Gastrocnemius medialis (tissue), 4 donors: ENCODE measurements around the gene TEX48. TPM values are rescaled to one million over a fixed set of nuclear protein-coding genes. Genes with fewer than 3 reads are reported as not detected.

Source experiments
- ATAC-seq, 2 donors: fragments of 150-250 bp; one replicate each; pipeline ENCODE4 v1.9.1; 2016
- DNase-seq, 2 donors: peaks; one replicate each; pipeline ENCODE4 v3.0.0-alpha.2; 2019
- H3K27ac ChIP-seq, 4 donors: fragments of 200-600 bp; sonication (generic); 1 replicate in 1 of 4; 2 replicates in 3 of 4; pipeline ENCODE4 v1.5.1; 2016 to 2018; ENCODE audit warnings: mild to moderate bottlenecking in 2 of 4, moderate library complexity in 1 of 4
- H3K27me3 ChIP-seq, 3 donors: fragments of 200-600 bp; sonication (generic) in 2 of 3; 1 replicate in 1 of 3; 2 replicates in 2 of 3; pipeline versions ENCODE4 v1.5.1 to v1.6.0; 2016 to 2019; ENCODE audit warnings: mild to moderate bottlenecking in 1 of 3, moderate library complexity in 1 of 3
- H3K36me3 ChIP-seq, 2 donors: fragments of 200-600 bp; sonication (generic) in 1 of 2; one replicate each; pipeline ENCODE4 v1.5.1; 2017 to 2018
- H3K4me1 ChIP-seq, 2 donors: fragments of 200-600 bp; sonication (generic) in 1 of 2; one replicate each; pipeline ENCODE4 v1.5.1; 2016 to 2017; ENCODE audit warnings: mild to moderate bottlenecking in 2 of 2
- H3K4me3 ChIP-seq, 4 donors: fragments of 200-600 bp; sonication (generic) in 3 of 4; 1 replicate in 1 of 4; 2 replicates in 3 of 4; pipeline ENCODE4 v1.5.1; 2016 to 2019; ENCODE audit warnings: mild to moderate bottlenecking in 2 of 4
- H3K9me3 ChIP-seq, 3 donors: fragments of 200-600 bp; sonication (generic) in 2 of 3; 1 replicate in 1 of 3; 2 replicates in 2 of 3; pipeline ENCODE4 v1.5.1; 2016 to 2019
- CTCF ChIP-seq, 5 experiments: fragments of 450-650 bp in 3 of 5; fragments of 200-600 bp in 2 of 5; sonication (generic) in 2 of 5; IDR thresholded peaks in 4 of 5; conservative IDR thresholded peaks in 1 of 5; 1 replicate in 4 of 5; 2 replicates in 1 of 5; pipeline ENCODE4 v1.5.1; 2016 to 2019; ENCODE audit warnings: antibody characterized with exemption in 5 of 5, mild to moderate bottlenecking in 3 of 5, moderate library complexity in 3 of 5
- POLR2A ChIP-seq, 2 donors: fragments of 450-650 bp; IDR thresholded peaks; one replicate each; pipeline ENCODE4 v1.6.1; 2017; ENCODE audit warnings: antibody characterized with exemption in 2 of 2, mild to moderate bottlenecking in 2 of 2, moderate library complexity in 2 of 2
- in situ Hi-C, 4 donors: fragments of 200-750 bp; cut with MboI; loops; one replicate each; pipeline versions ENCODE4 v1.15.0 to v1.8.0; 2017; ENCODE audit warnings: low sequenced_read_pairs in 4 of 4
- intact Hi-C: fragments of 100-400 bp; cut with DNase I; formaldehyde crosslinking; loops from one replicate; pipeline ENCODE4 v1.15.1; 2023; ENCODE audit warnings: low total_unique reads
- total RNA-seq, 4 donors: library from RNA; depleted of rRNA; stranded (reverse); fragments of >200 nt; gene quantifications; one replicate each; pipeline versions ENCODE4 v1.1.0 to v1.2.3, GENCODE V29; 2016

The TEX48 gene
- total RNA-seq, 4 donors from 2014 or later: not detected

GRCh38 chr9:114693248-114693855 lies 11.4 kb upstream of the TEX48 start:
- in situ Hi-C loops: loop anchor here in 1 of 4 donors (25.0 kb wide), 1 partner anchor 819 kb away; no protein-coding TSS in a partner anchor
- DNase-seq (no peak), ATAC-seq (no peak)
- H3K36me3 ChIP-seq: no peaks in the 10 kb centered on the region
- no peaks in the 10 kb centered on the region for H3K9me3 ChIP-seq
- no peak for TF ChIP-seq CTCF (IDR thresholded peaks at IDR 0.05 in 4 of 5, conservative IDR thresholded peaks at IDR 0.05 in 1 of 5)
- TF ChIP-seq POLR2A (IDR thresholded peaks at IDR 0.05): no peak
- no peaks in the 10 kb centered on the region for H3K27me3 ChIP-seq
- H3K27ac ChIP-seq: no peak overlapping the region
- H3K4me1 ChIP-seq: no peaks in the 10 kb centered on the region
- intact Hi-C loops: no loop called here
- H3K4me3 ChIP-seq: no peak overlapping the region

GRCh38 chr9:114691956-114692295 lies 9.9 kb upstream of the TEX48 start:
- TF ChIP-seq CTCF (IDR thresholded peaks at IDR 0.05 in 4 of 5, conservative IDR thresholded peaks at IDR 0.05 in 1 of 5) (no peak), POLR2A (IDR thresholded peaks at IDR 0.05) (no peak)
- Histone ChIP-seq H3K4me3 (no peak overlapping the region), H3K27ac (no peak overlapping the region), H3K9me3 (no peaks in the 10 kb centered on the region), H3K27me3 (no peaks in the 10 kb centered on the region), H3K4me1 (no peaks in the 10 kb centered on the region), H3K36me3 (no peaks in the 10 kb centered on the region)
- DNase-seq (no peak), ATAC-seq (no peak)
- intact Hi-C loops (no loop called here), in situ Hi-C loops (loop anchor here in 1 of 4 donors (25.0 kb wide), 1 partner anchor 820 kb away; no protein-coding TSS in a partner anchor)

- Histone ChIP-seq H3K9me3 (no peaks in the 10 kb centered on the region), H3K4me1 (no peaks in the 10 kb centered on the region), H3K27ac (no peak overlapping the region), H3K4me3 (no peak overlapping the region), H3K27me3 (no peaks in the 10 kb centered on the region), H3K36me3 (no peaks in the 10 kb centered on the region)
- ATAC-seq (no peak), DNase-seq (no peak)
- intact Hi-C loops (no loop called here), in situ Hi-C loops (loop anchor here in 1 of 4 donors (25.0 kb wide), 1 partner anchor 821 kb away; no protein-coding TSS in a partner anchor)
- TF ChIP-seq POLR2A (IDR thresholded peaks at IDR 0.05) (no peak), CTCF (IDR thresholded peaks at IDR 0.05 in 4 of 5, conservative IDR thresholded peaks at IDR 0.05 in 1 of 5) (no peak)
Measured at GRCh38 chr9:114691046-114691955, 9.3 kb upstream of the TEX48 start.

GRCh38 chr9:114690308-114690707 lies 8.3 kb upstream of the TEX48 start:
- H3K4me3 ChIP-seq: no peak overlapping the region
- no peaks in the 10 kb centered on the region for H3K4me1 ChIP-seq
- in situ Hi-C loops: loop anchor here in 1 of 4 donors (25.0 kb wide), 1 partner anchor 822 kb away; no protein-coding TSS in a partner anchor
- no peaks in the 10 kb centered on the region for H3K36me3 ChIP-seq
- no peaks in the 10 kb centered on the region for H3K9me3 ChIP-seq
- no peak overlapping the region for H3K27ac ChIP-seq
- ATAC-seq (no peak), DNase-seq (no peak)
- TF ChIP-seq POLR2A (IDR thresholded peaks at IDR 0.05) (no peak), CTCF (IDR thresholded peaks at IDR 0.05 in 4 of 5, conservative IDR thresholded peaks at IDR 0.05 in 1 of 5) (no peak)
- intact Hi-C loops: no loop called here
- no peaks in the 10 kb centered on the region for H3K27me3 ChIP-seq
